Heart left ventricle (tissue), 16 donors: ENCODE data around the gene YIF1A. TPM values are rescaled to one million over a fixed set of nuclear protein-coding genes. Genes with fewer than 3 reads are reported as not detected.

ENCODE experiments used
- ATAC-seq, 4 donors: fragments of 200-7000 bp; cut with Tn5 transposase; one replicate each; pipeline ENCODE4 v1.9.1; 2020 to 2022; ENCODE audit warnings: moderate library complexity in 4 of 4, mild to moderate bottlenecking in 3 of 4, moderate number of reproducible peaks in 1 of 4
- DNase-seq, 5 donors: peaks; one replicate each; pipeline ENCODE4 v3.0.0-alpha.2; 2020
- H3K27ac ChIP-seq, 12 donors: fragments of 200-600 bp; sonication (generic) in 4 of 12; one replicate each; pipeline versions ENCODE4 v1.5.0 to v1.8.0; 2016 to 2022; ENCODE audit warnings: mild to moderate bottlenecking in 2 of 12
- H3K27me3 ChIP-seq, 9 donors: fragments of 200-600 bp; sonication (generic) in 2 of 9; one replicate each; pipeline versions ENCODE4 v1.5.1 to v1.8.0; 2016 to 2022; ENCODE audit warnings: mild to moderate bottlenecking in 3 of 9
- H3K36me3 ChIP-seq, 9 donors: fragments of 200-600 bp; sonication (generic) in 2 of 9; one replicate each; pipeline versions ENCODE4 v1.5.0 to v1.8.0; 2018 to 2022; ENCODE audit warnings: mild to moderate bottlenecking in 2 of 9
- H3K4me1 ChIP-seq, 12 donors: fragments of 200-600 bp; sonication (generic) in 4 of 12; one replicate each; pipeline versions ENCODE4 v1.5.0 to v1.8.0; 2016 to 2022; ENCODE audit warnings: mild to moderate bottlenecking in 3 of 12
- H3K4me3 ChIP-seq, 12 donors: fragments of 200-600 bp; sonication (generic) in 4 of 12; one replicate each; pipeline versions ENCODE4 v1.5.0 to v1.8.0; 2017 to 2022; ENCODE audit warnings: mild to moderate bottlenecking in 9 of 12, moderate library complexity in 4 of 12
- H3K9me3 ChIP-seq, 12 donors: fragments of 200-600 bp; sonication (generic) in 4 of 12; one replicate each; pipeline versions ENCODE4 v1.5.0 to v1.8.0; 2016 to 2022; ENCODE audit warnings: mild to moderate bottlenecking in 1 of 12
- CTCF ChIP-seq, 12 donors: fragments of 200-600 bp; sonication (generic) in 4 of 12; IDR thresholded peaks; one replicate each; pipeline versions ENCODE4 v1.5.0 to v1.8.0; 2018 to 2022; ENCODE audit warnings: antibody characterized with exemption in 12 of 12, mild to moderate bottlenecking in 5 of 12
- POLR2A ChIP-seq, 2 donors: fragments of 450-650 bp; IDR thresholded peaks; one replicate each; pipeline ENCODE4 v1.6.1; 2017; ENCODE audit warnings: antibody characterized with exemption in 2 of 2, mild to moderate bottlenecking in 2 of 2, moderate library complexity in 2 of 2
- WGBS, 4 donors: extraction: QIAGEN DNeasy Blood & Tissue Kit in 2 of 4; methylation state at CpG; one replicate each; pipeline versions ENCODE4 v1.1.5 to v1.1.7; 2013 to 2018; 5-methylcytosine and 5-hydroxymethylcytosine counted together
- intact Hi-C, 10 donors: fragments of 100-400 bp; cut with DNase I; formaldehyde crosslinking; loops; one replicate each; pipeline versions ENCODE4 v1.11.1 to v1.14.2; 2022
- long read RNA-seq, 3 donors: library from polyadenylated mRNA; unstranded; transcript quantifications; one replicate each; pipeline ENCODE4 v2.0.0, GENCODE V29; 2020 to 2021
- polyA plus RNA-seq, 2 donors: library from polyadenylated mRNA; stranded (reverse); fragments of 200-250 nt; gene quantifications; one replicate each; pipeline ENCODE4 v1.2.3, GENCODE V29; 2013
- total RNA-seq, 9 donors: library from RNA; depleted of rRNA in 2 of 9; stranded (reverse); fragments of >200 nt in 2 of 9; fragmentation: NEBNext Ultra II Directional in 3 of 9; extraction: Animal tissue kit (Norgen Biotek cat#: 25700) in 3 of 9; gene quantifications; one replicate each; pipeline versions ENCODE4 v1.1.0 to v1.2.4, GENCODE V29; 2016 to 2023
- donor health status: ischemic (EF 13 %, LVEDD 7.1; RV severe dilation, severe dysfunction).
- donor health status: healthy with polysubstance abuse.
- donor health status: DM: no; HTN: yes; CAD: no.
- donor health status: DM: no; HTN: no; CAD: no.
- donor health status: ischemic (EF 25% LVEDD 6.9; RV normal size, moderate dysfunction).
- donor health status: ischemic (EF 25% LVEDD 5.7; RV mildly dilated, moderate dysfunction).
- donor health status: healthy.
- donor health status: DM: yes; HTN: yes; CAD: no.
- donor health status: ischemic (EF 35%, LVEDD 5.7; RV mildly dilated, moderate dysfunction).
- donor health status: nonischemic (EF 11% LVEDD 7.7; RV severe dilation, severe dysfunction).
- donor health status: DM: yes; HTN: yes; CAD: no.
- donor health status: PGD.
- donor health status: ischemic (EF 29% LVEDD 5.4; RV normal size, mild dysfunction).
- donor health status: nonischemic (EF 23%, LVEDD 6.1; RV moderate dilation, normal function).

The YIF1A gene
- 10 to 100 TPM; 41.6 to 93.0 (median 65.3) TPM for total RNA-seq
- polyA plus RNA-seq: 100 to 1,000 TPM in 1 of 2 donors, 10 to 100 TPM in 1; 49.9 to 136 TPM
- long read RNA-seq, donor 1, transcript YIF1A-203 (8 exons, 1,124 nt): major isoform, 69 of 91 reads
- long read RNA-seq, donor 1, partial matches to known transcripts: 7 of 91 reads
- long read RNA-seq, donor 1, other reads (novel, unspliced or antisense): 8 of 91 reads
- long read RNA-seq, donor 2, transcript YIF1A-201 (7 exons, 943 nt): minor isoform, 5 of 267 reads
- long read RNA-seq, donor 2, transcript YIF1A-203 (8 exons, 1,124 nt): major isoform, 227 of 267 reads
- long read RNA-seq, donor 2, partial matches to known transcripts: 11 of 267 reads
- long read RNA-seq, donor 2, other reads (novel, unspliced or antisense): 23 of 267 reads
- long read RNA-seq, donor 3, transcript YIF1A-203 (8 exons, 1,124 nt): major isoform, 66 of 82 reads
- long read RNA-seq, donor 3, partial matches to known transcripts: 5 of 82 reads
- long read RNA-seq, donor 3, other reads (novel, unspliced or antisense): 7 of 82 reads

- 0 to 1% (median 0%) methylated on average over 52 to 87 of the region's 87 CpGs for WGBS, 4 donors
- Histone ChIP-seq H3K4me3 (peak within 1 kb of the TSS; percentile 70 to 100 (median 90)), H3K9me3 (no peaks in the 10 kb centered on the region), H3K36me3 (peaks cover 0 to 20% (median 5%) of the 10 kb centered on the region in 9 donors), H3K27me3 (peaks cover 6 to 32% (median 22%) of the 10 kb centered on the region in 9 donors), H3K4me1 (peaks cover 0 to 54% (median 34%) of the 10 kb centered on the region in 12 donors), H3K27ac (peak within 1 kb of the TSS; percentile 92 to 99 (median 96))
- peak; percentile 79 to 90 for TF ChIP-seq POLR2A (IDR thresholded peaks at IDR 0.05)
- peak in 4 of 12 donors; percentile 13 to 27 (median 24) for TF ChIP-seq CTCF (IDR thresholded peaks at IDR 0.05)
- DNase-seq (peak; percentile 99 to 100 (median 99)), ATAC-seq (peak; percentile 94 to 98 (median 96))
- intact Hi-C loops: loop anchor here in 5 of 10 donors (10.0 kb wide), 1 partner anchor 64 kb away; no protein-coding TSS in a partner anchor
Measured at GRCh38 chr11:66288671-66289547, at the start of gene YIF1A. Gene YIF1A (minus strand): TSS chr11:66289143. CDS start chr11:66288985, 158 bp downstream.

GRCh38 chr11:66337103-66337899 lies 48.4 kb upstream of the YIF1A start:
- Histone ChIP-seq H3K4me1 (peaks cover 4 to 35% (median 20%) of the 10 kb centered on the region in 12 donors), H3K36me3 (peaks cover 0 to 66% (median 41%) of the 10 kb centered on the region in 9 donors), H3K27ac (peak overlapping the region in 3 of 12 donors; percentile 66 to 78 (median 68)), H3K9me3 (no peaks in the 10 kb centered on the region), H3K4me3 (no peak overlapping the region), H3K27me3 (no peaks in the 10 kb centered on the region)
- WGBS, 4 donors: 65 to 73% (median 70%) methylated on average over 16 to 18 of the region's 18 CpGs
- ATAC-seq: peak in 1 of 4 donors; percentile 11
- TF ChIP-seq CTCF (IDR thresholded peaks at IDR 0.05): no peak
- no peak for TF ChIP-seq POLR2A (IDR thresholded peaks at IDR 0.05)
- intact Hi-C loops: loop anchor here in 1 of 10 donors (5.0 kb wide), 1 partner anchor 45 kb away; the partner anchor contains the start of gene TMEM151A
- DNase-seq: peak in 2 of 5 donors; percentile 22 to 27

GRCh38 chr11:66336234-66337102 lies 47.5 kb upstream of the YIF1A start, which contains the start of gene RIN1:
Gene RIN1 (minus strand): TSS chr11:66336434. CDS start chr11:66336402, 32 bp downstream.
- 16 to 24% (median 20%) methylated on average over 15 to 22 of the region's 22 CpGs for WGBS, 4 donors
- peaks cover 0 to 62% (median 37%) of the 10 kb centered on the region in 9 donors for H3K36me3 ChIP-seq
- H3K4me1 ChIP-seq: peaks cover 4 to 35% (median 20%) of the 10 kb centered on the region in 12 donors
- H3K9me3 ChIP-seq: no peaks in the 10 kb centered on the region
- H3K27ac ChIP-seq: peak within 1 kb of the TSS; percentile 15 to 82 (median 72)
- ATAC-seq (peak; percentile 39 to 89 (median 76)), DNase-seq (peak in 4 of 5 donors; percentile 59 to 75 (median 73))
- intact Hi-C loops: loop anchor here in 1 of 10 donors (5.0 kb wide), 1 partner anchor 44 kb away; the partner anchor contains the start of gene TMEM151A
- H3K27me3 ChIP-seq: no peaks in the 10 kb centered on the region
- TF ChIP-seq CTCF (IDR thresholded peaks at IDR 0.05) (peak; percentile 12 to 67 (median 33)), POLR2A (IDR thresholded peaks at IDR 0.05) (no peak)
- H3K4me3 ChIP-seq: peak within 1 kb of the TSS; percentile 36 to 76 (median 65)
